SIG-M5 treated with dmso at 0.1 percent for 504 hours (cell line): ENCODE measurements around the gene SCUBE3.

Experiments
- DNase-seq: peaks from one replicate; lab custom pipeline; 2025; ENCODE audit not compliant: unreplicated experiment; lab: John Stamatoyannopoulos, UW

The SCUBE3 gene

GRCh38 chr6:35213824-35214756 lies at the start of gene SCUBE3:
TSS of gene SCUBE3 (plus strand) at chr6:35213956. CDS start at chr6:35214419, 463 bp downstream.
- DNase-seq = peak; percentile 23

DNA sequence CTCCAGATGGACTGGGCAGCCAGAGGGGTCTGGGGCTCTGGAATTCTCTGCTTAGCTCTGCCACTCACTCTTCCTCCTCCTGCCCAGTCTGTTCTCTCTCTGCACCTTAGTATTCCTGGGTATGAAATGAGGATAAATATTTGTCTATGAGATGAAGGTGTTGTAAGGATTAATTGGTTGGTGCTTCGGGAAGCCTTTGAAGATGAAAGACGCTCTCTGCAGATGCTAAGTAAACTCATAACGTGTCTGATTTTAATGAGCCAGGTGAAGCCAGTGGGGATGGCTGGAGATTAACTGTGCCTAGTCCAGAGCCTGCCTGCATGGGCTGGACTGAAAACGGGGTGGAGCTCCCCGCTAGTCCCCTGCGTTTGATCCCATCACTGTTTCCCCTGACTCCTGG lies 49.5 kb upstream of the SCUBE3 start:
- DNase-seq = no peak

- no peak for DNase-seq
Measured at GRCh38 chr6:35164868-35165267, 48.9 kb upstream of the SCUBE3 start.

GRCh38 chr6:35165630-35166071 lies 48.1 kb upstream of the SCUBE3 start:
- DNase-seq = no peak

GRCh38 chr6:35166116-35166515 lies 47.6 kb upstream of the SCUBE3 start:
- no peak for DNase-seq

- no peak for DNase-seq
Measured at GRCh38 chr6:35166520-35166919, 47.2 kb upstream of the SCUBE3 start.

- no peak for DNase-seq
Measured at GRCh38 chr6:35167505-35167904, 46.3 kb upstream of the SCUBE3 start.

DNA sequence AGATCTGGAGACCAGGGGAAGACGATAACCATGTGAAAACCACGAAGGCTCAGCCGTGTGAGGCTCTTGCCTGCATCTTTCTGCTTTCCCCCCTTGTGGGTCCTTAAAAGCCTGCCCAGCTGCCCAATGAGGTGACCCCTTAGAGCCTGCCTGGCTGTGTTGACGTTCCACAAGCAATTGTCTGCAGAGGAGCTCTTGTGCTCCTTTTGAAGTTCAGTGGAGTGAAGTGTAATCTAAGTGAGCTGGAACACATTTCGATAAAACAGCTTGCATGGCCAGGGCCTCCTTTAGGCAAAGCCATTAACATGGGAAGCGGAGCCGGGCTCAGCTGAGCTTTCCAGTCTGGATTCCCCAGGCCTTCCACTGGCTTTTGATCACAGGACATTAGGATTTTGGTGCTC lies 45.3 kb upstream of the SCUBE3 start:
- DNase-seq = no peak

DNA sequence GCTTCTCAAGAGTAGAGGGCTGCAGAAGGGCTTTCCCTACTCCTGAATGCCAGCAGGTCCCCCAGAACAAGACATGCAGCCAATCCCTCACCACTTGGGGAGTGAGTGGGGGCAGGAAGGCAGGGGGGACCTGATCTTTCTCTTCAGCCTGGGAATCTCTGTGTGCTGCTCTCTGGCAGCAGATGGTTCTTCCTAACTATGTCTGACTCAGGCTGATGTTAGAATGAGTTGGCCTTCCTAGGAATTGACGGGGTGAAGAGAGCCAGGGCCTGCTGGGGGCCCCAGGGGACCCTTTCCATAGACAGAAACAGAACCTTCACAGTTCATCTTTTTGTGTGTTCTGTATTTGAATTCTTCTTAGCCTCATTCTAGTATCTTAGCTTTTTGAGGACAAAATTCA lies 43.6 kb upstream of the SCUBE3 start:
- DNase-seq = no peak

DNA sequence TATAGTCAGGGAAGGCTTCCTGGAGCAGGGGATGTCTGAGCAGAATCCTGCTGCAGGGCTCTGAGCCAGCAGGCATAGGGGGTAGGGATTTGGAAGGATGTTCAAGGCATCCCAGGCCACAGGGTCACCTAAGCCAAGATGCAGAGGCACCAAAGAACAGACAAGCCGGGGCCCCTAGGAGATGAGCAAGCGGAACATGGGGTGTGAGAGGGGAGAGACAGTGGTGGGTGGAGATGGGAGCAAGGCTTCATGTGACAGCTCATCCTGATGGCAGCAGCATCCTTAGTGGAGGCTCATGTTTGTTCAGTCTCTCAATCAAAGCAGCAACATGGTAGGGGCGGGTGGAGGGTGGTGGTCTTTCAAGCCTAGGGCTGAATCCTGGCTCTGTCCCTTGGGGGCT lies 42.9 kb upstream of the SCUBE3 start:
- DNase-seq = no peak

- DNase-seq = no peak
Measured at GRCh38 chr6:35173044-35173426, 40.7 kb upstream of the SCUBE3 start.

DNA sequence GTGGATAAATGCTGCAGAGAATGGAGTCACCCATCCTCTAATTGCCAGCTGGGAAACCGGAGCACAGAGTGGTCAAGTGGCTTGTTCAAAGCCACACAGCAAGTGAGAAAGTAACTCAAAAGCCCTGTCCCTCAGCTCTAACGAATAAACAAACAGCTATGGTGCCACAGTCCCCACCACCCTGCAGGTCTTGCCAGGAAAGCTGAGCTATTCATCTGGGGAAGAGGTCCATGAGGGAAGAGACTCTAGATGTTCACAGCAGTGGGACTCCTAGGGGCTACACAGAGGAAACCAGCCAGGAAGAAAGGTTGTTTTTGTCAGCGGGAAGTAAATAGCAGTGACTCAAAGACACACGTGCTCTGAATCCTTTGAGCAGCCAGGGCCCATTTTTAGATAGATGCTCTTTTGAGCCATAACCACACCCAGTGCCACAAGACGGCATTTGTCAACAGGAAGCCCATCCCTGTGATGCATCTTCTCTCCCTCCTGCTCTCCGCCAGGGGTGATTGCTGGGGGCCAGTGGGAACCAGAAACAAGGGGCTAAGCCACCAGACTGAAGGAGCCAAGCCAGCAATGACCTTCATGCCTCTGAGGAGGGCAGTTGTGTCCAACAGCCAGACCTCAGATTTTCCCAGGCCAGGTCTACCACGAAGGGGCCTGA lies 40.2 kb upstream of the SCUBE3 start:
- DNase-seq = no peak

DNA sequence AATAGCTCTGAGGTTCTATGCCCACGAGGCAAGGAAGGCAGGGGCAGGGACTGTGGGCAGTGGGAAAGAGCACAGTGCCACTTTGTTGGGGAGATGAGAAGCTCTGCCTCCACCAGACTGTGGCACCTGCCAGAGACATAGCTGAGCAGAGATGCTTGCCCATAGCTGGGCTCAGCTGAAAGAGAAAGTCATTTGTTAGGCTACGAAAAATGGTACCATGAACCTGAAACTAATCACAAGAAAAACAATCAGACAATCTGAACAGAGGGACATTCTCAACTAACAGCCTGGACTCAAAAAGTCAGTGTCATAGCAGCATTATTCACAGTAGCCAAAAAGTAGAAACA lies 39.7 kb upstream of the SCUBE3 start:
- no peak for DNase-seq

DNA sequence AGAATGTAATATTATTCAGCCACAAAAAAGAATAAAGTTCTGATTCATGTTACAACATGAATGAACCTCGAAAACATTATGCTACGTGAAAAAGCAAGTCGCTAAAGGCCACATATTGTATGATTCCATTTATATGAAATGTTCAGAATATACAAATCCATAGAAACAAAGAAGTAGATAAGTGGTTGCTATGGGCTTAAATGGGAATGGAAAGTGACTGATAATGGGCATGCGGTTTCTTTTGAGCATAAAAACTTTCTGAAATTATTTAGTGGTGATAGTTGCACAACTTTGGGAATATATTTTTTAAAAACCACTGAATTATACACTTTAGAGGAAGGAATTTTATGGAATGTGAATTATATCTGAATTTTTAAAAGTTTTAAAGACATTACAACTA lies 39.3 kb upstream of the SCUBE3 start:
- no peak for DNase-seq

GRCh38 chr6:35176301-35177024 lies 37.3 kb upstream of the SCUBE3 start:
- DNase-seq = no peak

DNA sequence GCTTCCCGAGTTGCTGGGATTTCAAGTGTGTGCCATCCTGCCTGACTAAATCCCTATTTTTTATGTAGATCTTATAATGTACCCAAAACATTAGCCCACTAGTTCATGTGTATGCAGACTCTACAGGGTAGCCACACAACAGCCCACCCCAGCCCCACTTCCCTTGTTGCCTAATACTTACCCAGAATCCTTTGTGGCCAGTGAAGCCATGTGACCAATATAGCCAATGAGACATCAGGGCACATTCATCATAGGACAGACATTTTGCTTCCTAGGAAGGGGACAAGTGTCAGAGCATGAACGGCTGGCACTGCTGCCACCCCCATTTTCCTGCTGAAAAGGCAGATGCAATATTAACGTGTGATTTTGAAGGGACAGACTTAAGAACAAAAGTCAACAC lies 36.6 kb upstream of the SCUBE3 start:
- no peak for DNase-seq

GRCh38 chr6:35177596-35177995 lies 36.2 kb upstream of the SCUBE3 start:
- no peak for DNase-seq

DNA sequence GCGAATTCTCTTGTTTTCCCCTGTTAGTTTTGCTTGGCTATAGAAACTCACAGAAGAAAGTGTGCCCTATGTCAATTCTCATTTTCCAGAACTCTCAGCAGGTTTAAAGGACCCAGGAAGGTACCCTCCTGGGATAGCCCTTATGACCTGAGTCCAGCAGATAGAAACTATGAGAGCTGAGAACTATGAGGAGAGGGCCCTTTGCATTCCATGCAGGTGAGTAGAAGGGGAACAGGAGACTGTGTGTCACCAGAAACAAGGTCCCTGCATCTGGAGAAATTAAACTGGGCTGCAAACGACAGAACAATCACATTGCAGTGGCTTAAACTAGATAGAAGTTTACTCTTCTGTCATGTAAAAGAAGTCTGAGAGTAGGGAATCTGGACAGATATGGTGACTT lies 35.7 kb upstream of the SCUBE3 start:
- DNase-seq = no peak

- DNase-seq = no peak
Measured at GRCh38 chr6:35178932-35179832, 34.6 kb upstream of the SCUBE3 start.

DNA sequence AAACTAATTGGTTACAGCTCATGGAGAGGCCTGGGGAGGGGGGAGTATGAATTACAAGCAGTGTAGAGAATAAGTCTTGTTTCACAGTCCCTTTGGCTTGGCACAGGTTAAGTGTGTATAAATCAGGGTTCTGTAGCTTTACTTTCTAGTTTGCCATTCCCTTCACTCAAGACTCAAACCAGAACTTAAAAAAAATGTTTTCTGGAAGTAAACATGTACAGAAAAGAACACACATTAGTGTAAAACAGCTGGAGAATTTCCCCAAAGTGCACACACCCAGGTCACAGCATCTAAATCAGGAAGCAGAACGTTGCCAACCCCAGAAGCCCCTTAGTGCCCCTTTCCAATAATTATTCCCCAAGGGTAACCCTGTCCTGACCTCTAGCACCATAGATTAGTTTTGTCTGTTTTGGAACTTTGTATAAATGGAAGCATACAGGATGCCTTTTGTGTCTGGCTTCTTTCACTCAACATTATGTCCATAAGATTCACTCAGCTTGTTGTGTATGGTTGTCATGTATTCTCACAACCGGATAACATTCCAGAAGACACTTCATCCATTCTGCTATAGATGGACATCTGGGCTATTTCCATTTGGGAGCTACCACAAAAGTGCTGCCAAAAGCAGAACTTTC lies 33.7 kb upstream of the SCUBE3 start:
- no peak for DNase-seq
